ENCODE measurements around the gene DTD2.

DTD2 gene

DNA sequence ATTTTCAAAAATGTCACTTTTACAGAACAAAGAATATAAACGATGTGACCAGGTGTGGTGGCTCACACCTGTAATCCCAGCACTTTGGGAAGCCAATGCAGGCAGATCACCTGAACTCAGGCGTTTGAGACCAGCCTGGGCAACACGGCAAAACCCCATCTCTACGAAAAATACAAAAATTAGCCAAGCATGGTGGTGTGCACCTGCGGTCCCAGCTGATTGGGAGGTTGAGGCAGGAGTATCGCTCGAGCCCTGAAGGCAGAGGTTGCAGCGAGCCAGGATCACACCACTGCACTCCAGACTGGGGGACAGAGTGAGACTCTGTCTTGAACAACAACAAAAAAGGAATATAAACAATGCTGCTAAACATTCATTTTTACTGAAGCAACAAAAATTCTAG, 52.2 kb downstream of the DTD2 start:
- no peak for DNase-seq (ENCODE audit: low spot score)

GRCh38 chr14:31403707-31404106, 53.6 kb downstream of the DTD2 start:
- no peak for DNase-seq (ENCODE audit: low spot score)

DNA sequence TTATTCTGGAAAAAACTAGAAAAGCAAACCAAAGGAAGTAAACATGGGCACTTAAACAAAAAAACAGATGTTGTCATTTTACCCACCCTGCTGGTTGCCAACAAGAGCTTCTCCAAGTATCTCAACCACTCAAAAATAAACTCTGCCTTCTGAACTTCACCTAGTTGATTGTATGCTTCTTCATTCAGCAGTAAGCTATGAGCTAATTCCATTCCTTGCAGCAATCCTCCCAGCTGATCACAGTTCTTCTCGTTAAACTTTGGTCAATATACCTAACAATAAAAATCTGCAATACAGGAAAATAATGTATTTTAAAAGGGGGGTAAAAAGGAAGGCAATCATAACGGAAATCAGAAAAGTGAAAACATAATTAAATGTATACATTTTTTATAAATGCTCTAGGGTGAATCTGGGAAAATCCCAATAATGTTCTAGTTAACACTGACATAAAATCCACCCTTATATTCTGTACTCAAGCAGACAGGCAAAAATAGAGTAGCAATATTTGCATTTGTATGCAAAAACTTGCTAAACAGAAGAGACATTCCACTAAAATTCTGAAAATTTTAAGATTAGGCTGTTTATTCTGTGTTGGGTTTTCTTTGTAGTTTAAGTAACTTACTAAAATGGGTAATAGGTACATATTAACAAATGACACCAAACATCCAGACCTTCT, 54.4 kb downstream of the DTD2 start:
- DNase-seq (ENCODE audit: low spot score), result no peak

- DNase-seq (ENCODE audit: low spot score), result no peak
These were observed 55.9 kb downstream of the DTD2 start for GRCh38 chr14:31401369-31401932.

DNA sequence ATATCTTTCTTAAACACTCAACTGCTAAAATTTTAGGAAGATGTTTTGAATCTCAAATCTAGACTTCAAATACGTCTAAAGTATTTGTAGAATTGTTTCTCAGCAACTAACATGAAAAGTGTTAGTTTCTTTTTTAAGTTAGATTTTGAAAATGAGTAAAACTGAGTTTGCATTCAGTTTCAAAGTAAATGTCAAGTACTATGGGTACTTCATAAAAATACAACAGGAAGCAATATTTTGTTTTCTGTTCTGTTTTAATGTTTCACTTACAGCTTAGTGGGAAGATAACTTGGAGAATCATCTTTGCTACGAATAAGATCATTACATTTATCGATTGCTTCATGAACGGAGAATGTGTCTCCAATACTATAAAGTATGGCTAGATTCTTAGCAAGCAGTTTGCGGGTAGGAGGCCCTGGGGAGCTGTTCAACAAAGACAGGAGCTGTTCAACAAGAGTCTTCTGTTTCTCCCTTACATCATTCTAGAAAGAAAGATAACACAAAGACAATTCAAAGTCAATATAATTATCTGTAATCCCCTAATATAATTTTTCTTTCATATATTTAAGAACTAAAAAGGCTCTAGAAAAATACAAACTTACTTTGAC, 57.2 kb downstream of the DTD2 start:
- no peak for DNase-seq (ENCODE audit: low spot score)

Measured in hematopoietic multipotent progenitor cell treated with erythropoietin and hydrocortisone succinate and interleukin-3 and kit ligand, for 15 days (in vitro differentiated cells).